GM12872 (cell line): ENCODE data around the gene TMEM190.

Experiments used
- TF ChIP-seq, protein P1 (sequence below): IDR thresholded peaks from 3 replicates; pipeline ENCODE4 v1.5.1; 2011; ENCODE audit warnings: low read depth, mild to moderate bottlenecking, low read length, moderate library complexity; ENCODE audit not compliant: insufficient read depth

The TMEM190 gene

DNA sequence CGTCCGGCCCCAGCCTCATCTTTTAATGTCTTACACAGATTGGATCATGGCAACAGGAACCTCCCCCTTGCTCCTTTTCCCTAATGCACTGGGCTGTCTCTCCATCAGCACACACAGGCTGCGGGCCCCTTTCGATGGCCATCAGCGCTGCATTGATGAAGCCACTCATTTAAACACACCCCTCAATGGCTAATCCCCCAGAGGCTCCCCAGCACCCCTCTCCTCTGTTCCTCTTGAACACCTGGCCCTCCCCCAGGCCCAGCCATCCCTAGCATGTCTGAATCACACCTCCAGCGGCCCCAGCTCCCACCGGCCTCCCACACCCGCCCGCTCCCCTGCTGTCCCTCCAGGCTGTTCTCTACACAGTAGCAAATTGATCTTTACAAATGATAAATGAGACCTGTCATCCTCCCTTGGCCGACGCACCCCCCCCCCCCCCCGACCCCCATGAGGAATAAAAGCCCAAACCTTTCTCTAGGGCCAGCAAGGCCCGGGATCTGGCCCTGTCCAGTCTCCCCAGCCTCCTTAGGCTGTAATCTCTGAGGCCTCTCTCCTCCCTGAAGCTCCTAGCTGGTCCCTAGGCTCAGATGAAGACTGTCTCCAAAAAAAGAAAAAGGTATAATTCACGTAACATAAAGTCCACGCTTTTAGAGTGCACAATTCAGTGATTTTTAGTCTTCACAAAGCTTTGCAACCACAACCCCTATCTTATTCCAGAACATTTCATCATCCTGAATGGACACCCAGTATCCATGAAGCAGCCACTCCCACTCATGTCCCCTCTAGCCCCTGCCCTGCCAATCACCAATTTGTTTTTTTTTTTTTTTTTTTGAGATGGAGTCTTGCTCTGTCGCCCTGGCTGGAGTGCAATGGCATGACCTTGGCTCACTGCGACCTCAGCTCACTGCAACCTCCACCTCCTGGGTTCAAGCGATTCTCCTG, 16.5 kb downstream of the TMEM190 start:
- TF ChIP-seq, protein P1, sequence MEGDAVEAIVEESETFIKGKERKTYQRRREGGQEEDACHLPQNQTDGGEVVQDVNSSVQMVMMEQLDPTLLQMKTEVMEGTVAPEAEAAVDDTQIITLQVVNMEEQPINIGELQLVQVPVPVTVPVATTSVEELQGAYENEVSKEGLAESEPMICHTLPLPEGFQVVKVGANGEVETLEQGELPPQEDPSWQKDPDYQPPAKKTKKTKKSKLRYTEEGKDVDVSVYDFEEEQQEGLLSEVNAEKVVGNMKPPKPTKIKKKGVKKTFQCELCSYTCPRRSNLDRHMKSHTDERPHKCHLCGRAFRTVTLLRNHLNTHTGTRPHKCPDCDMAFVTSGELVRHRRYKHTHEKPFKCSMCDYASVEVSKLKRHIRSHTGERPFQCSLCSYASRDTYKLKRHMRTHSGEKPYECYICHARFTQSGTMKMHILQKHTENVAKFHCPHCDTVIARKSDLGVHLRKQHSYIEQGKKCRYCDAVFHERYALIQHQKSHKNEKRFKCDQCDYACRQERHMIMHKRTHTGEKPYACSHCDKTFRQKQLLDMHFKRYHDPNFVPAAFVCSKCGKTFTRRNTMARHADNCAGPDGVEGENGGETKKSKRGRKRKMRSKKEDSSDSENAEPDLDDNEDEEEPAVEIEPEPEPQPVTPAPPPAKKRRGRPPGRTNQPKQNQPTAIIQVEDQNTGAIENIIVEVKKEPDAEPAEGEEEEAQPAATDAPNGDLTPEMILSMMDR: no peak

DNA sequence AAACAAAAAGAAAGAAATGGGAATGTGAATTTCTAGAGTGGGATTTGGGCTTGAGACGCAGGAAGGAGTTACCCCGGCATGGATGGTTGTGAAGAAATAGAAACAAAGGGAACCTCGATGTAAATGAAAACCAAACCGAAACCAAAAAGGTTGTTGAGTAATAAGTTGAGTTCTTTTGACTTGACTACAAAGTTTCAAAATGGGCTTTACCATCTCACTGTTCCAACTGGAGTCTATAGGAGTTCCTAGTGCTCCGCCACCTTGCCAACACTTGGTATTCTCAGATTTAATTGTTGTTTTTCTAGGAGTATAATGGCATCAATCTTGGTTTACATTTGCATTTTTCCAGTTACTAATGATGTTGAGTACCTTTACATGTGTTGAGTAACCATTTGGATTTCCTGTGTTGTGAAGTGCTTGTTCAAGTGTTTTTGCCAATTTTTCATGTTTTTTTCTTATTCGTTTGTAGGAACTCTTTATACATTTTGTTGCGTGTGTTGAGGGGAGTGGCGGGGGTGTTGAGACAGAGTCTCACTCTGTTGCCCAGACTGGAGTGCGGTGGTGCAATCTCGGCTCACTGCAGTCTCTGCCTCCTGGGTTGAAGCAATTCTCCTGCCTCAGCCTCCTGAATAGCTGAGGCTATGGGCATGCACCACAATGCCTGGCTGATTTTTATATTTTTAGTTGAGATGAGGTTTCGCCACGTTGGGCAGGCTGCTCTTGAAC, 21.7 kb downstream of the TMEM190 start:
- TF ChIP-seq, protein P1: no peak

DNA sequence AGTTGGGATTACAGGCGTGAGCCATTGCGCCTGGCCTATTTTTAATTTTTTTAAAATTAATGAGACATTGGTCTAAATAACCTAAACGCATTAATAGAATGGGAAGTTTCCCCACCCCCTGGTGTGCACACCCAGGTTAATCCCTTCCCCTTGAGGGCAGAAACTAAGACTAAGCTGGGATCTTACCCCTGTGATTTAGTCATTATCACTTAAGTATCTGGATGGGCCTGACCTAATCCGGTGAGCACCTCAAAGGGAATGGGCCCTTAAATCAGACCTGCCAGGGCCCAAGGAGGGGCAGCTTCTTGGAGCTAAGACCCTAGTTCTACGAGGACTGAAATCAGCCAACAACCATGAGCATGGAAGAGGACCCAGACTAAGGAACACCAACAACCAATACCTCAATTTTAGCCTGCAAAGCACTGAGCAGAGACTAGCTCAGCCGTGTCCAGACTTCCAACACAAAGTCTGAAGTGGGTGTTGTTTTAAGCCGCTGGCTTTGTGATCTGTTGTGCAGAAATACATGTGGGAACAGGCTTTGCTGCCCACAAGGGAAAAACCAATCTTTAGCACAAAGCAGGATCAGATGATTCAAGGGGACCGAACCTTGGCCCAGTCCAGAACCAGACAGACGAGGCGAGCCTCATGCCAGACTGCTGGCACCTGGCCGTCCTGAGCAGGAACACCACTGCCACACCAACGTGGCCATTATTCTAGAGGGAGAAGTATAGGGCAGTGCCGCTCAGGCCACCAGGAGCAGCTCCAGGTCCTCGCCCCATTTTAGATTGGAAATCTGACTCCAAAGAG, 23.9 kb downstream of the TMEM190 start:
- TF ChIP-seq, protein P1: no peak

DNA sequence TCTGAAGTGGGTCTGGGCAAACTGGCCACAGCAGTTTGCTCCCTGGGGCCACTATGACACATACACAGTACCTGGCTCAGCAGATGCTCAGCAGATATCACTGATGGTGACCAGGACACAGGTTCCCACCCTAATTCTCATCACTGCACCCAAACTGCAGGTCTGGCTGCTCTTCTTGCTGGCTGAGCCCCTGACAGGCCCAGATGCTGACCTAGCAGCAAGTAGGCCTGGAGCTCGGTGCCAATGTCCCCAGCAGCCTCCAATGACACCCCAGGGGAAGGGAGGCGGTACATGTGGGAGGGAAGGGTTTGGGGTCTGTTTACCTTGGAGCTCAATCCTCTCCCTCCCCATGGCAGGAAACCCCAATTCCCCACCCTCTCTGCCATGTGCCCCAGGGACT, 25.9 kb downstream of the TMEM190 start:
- TF ChIP-seq, protein P1: no peak

DNA sequence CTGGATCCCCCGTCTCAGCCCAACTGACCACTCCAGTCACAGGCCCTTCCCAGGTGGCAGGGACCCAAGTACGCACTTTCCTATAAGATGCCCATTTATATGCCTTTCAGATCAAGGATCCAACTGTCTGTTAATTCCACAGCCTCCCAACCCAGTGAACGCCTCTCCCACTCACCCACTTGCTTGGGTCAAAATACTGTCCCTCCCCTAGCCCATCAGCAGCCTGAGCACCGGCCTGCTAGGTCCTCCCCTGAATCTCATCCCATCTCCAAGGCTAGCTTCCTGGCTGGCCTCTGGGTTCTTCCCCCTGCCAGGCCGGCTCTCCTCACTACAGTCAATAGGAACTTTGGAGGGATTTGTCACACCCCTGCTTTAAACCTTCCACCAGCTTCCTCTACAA, 29.0 kb downstream of the TMEM190 start:
- TF ChIP-seq, protein P1: no peak

DNA sequence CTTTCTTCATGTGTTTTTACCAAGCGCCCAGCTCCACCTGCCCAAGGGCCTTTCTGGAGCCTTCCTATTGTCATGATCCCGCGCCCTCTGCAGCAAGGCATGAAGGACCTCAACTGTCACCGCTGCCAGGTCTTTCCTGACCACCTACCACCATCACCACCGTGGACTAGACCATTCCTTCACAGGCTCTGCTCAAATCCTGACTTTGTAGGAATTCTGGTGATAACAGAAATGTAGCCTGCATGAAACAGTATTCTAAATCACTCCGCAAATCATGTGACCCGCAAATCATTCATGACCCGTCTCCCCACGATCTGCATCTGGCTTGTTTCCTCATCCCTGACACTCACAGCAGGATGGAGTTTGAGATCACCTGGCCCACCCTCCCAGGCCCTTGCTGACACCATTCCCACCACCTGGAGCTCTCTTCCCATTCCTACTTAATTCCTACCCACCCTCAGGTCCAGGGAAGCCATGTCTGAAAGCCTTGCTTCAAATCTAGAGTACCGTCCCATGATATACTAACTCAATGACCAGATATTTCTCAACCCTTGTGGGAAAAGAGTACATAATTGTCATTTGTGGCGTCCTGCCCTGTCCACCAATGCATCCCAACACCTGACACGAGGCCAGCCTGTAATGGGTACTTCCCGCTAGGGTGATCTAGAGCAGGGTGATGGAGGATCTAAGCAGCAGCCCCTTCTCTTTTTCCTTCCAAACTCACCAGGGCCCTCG, 29.6 kb downstream of the TMEM190 start:
- TF ChIP-seq, protein P1: no peak
